HG02938 (cell line): Measurements from ENCODE around the gene RASGEF1B.

Experiments used
- ATAC-seq: cut with Tn5 transposase; IDR thresholded peaks from one replicate; pipeline ENCODE4 v1.9.1; 2021; ENCODE audit warnings: mild to moderate bottlenecking, moderate library complexity; ENCODE audit not compliant: unreplicated experiment

Gene RASGEF1B

DNA sequence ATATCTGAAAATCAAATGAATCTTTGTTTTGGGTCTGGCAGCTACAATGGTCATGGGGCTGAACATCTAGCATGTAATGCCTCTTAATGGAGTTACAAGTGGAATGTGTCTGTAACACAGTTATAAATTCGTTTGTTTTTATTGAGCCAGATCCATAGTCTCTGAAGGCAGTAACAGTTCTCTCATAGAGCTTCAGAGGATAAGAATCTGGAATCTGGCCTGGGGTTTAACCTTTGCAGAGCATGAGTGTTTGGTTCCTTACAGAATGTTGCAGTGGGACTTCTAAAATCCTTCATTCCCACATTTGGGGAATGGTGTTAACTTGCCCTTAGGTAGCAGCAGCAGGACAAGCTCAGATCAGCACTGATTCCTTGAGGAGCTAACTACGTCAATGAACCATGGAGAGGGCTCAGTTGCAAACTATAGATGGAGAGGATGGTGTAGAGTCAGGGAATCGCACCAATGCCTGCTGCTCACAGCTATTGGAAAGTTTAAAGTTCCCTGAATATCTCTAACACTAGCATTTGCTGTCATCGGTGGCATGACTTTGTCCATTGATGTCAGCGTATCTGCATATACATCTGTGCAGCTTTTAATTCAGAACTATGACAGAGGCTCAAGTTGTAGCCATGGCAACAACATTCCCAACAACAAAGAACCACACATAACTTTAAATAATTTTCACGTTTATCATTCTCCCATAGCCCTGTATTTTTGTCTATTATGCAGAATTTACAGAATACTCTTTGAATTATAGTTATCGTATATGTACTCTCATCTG is 72.2 kb downstream of the RASGEF1B start:
- ATAC-seq: no peak

- ATAC-seq: no peak
These were observed 73.3 kb downstream of the RASGEF1B start for GRCh38 chr4:81398379-81398778.

DNA sequence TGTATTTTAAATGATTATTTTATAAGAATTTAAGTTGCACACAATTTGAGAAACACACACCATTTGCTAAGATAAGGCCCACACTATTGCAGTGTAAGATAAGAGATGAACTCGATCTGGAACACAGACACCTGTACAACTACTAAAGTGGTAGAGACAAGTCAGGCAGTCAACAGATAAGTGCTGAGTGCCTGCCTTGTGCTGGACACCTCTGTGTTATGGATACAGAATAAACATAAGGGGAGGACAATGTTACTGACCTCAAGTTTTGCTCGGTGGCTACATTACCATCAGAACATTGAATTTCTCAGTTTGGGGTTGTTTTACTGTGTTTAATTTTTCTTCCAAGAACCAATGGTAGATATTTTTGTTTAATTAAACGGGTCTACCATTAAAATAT is 74.1 kb downstream of the RASGEF1B start:
- ATAC-seq: no peak

GRCh38 chr4:81395239-81395638 is 76.5 kb downstream of the RASGEF1B start:
- ATAC-seq: no peak

DNA sequence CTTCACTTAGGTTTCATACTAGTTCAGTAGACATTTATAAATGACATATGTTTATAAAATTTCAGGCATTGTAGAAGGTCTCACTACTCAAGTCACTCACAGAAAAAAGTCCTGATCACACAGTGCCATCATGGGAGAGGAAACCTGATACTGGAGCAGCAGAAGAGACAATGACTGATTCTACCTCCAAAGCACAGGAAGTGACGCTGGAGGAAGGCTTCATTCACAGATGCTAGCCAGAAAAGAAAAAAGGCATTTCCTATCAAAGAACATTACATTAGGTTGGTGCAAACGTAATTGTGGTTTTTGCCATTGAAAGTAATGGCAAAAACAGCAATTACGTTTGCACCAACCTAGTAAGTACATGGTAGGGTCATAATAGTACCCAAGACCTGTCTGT is 79.5 kb downstream of the RASGEF1B start:
- ATAC-seq: no peak

GRCh38 chr4:81389720-81390119 is 82.0 kb downstream of the RASGEF1B start:
- ATAC-seq: no peak

DNA sequence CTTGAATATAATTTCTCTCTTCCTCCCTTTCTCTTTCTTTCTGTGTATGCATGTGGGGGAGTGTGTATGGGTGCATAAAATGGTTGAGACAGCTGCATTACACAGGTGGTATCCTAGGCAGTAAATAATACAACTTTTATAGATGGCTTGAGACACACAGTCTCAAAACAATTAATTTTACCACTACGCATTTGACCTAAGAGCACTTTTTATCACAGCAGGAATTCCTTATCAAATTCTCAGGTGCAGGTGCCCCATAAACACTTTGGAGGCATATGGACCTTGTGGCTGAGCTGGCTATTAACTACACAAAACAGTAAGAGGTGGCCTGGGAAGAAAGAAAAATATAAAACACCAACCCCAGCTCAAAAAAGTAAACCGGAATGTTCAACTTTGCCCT is 91.3 kb downstream of the RASGEF1B start:
- ATAC-seq: no peak

GRCh38 chr4:81378386-81378785 is 93.3 kb downstream of the RASGEF1B start:
- no peak for ATAC-seq

DNA sequence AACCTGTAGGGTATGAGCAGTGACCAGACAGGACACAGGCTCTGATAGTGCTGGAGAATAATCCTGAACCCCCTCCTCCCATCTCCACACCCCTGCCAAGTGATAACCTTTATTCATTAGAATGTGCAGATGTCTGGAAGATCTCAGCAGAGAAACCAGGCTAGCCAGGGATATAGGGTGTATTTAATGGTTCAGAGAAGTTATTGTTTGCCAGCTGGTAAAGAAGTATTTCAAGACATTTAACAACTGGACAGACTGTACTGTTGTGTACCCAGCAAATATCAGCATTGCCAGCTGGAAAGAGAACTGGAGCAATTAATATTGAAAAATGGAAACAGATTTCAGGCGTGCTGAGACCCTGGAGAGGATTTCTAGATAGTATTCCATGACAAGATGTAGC is 94.5 kb downstream of the RASGEF1B start:
- ATAC-seq: no peak

DNA sequence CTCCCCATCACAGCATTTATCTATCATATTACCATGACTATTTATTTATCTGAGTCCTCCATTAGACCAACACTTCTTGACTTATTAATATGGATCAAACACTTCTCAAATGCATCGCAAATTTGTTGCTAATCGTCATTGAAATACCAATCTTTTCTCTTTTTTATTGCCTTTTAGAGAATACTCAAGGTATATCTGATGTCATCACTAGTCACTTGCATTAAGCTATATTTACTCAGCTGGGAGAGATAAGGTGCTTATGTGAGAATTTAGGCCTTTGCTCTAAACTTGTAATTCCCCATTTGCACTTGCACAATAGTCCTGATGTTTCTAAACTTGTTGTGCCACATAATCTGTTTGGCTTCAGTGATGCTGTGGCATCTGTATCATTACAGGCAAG is 95.0 kb downstream of the RASGEF1B start:
- ATAC-seq: no peak
